Trophoblast cell (in vitro differentiated cells and primary cell): ENCODE data around the gene OPCML.

ENCODE experiments used
- DNase-seq, 2 donors: peaks; one replicate each; pipeline ENCODE4 v3.0.0-alpha.2; 2016
- H2AFZ ChIP-seq: 2 replicates; pipeline ENCODE4 v1.6.1; 2013; ENCODE audit warnings: low read length, moderate library complexity, mild to moderate bottlenecking; ENCODE audit not compliant: insufficient read depth, poor library complexity
- H2AK5ac ChIP-seq: 2 replicates; pipeline ENCODE4 v1.6.1; 2013; ENCODE audit warnings: mild to moderate bottlenecking, low read length
- H2BK120ac ChIP-seq: 2 replicates; pipeline ENCODE4 v1.6.1; 2013; ENCODE audit warnings: low read length, mild to moderate bottlenecking, moderate library complexity; ENCODE audit not compliant: insufficient read depth, poor library complexity
- H2BK12ac ChIP-seq: 2 replicates; pipeline ENCODE4 v1.6.1; 2013; ENCODE audit warnings: mild to moderate bottlenecking, low read length, moderate library complexity
- H2BK5ac ChIP-seq: 2 replicates; pipeline ENCODE4 v1.6.1; 2013; ENCODE audit warnings: low read length, low read depth, moderate library complexity, mild to moderate bottlenecking; ENCODE audit not compliant: poor library complexity
- H3K14ac ChIP-seq: 2 replicates; pipeline ENCODE4 v1.6.1; 2013; ENCODE audit warnings: mild to moderate bottlenecking, low read length
- H3K18ac ChIP-seq: 2 replicates; pipeline ENCODE4 v1.6.1; 2013; ENCODE audit warnings: mild to moderate bottlenecking, low read length
- H3K23ac ChIP-seq: 2 replicates; pipeline ENCODE4 v1.6.1; 2013; ENCODE audit warnings: low read length
- H3K27ac ChIP-seq: 2 replicates; pipeline ENCODE4 v1.5.1; 2013; ENCODE audit warnings: low read depth, mild to moderate bottlenecking, inconsistent platforms, low read length, moderate library complexity
- H3K27me3 ChIP-seq: 2 replicates; pipeline ENCODE4 v1.6.1; 2013; ENCODE audit warnings: inconsistent platforms, mild to moderate bottlenecking, low read length, moderate library complexity; ENCODE audit not compliant: insufficient read depth
- H3K36me3 ChIP-seq, 2 experiments: 1 replicate in 1 of 2; 2 replicates in 1 of 2; pipeline ENCODE4 v1.6.1; 2013; ENCODE audit warnings: low read length in 2 of 2, mild to moderate bottlenecking in 2 of 2, moderate library complexity in 1 of 2; ENCODE audit not compliant: insufficient read depth in 2 of 2, control insufficient read depth in 1 of 2
- H3K4ac ChIP-seq: 2 replicates; pipeline ENCODE4 v1.6.1; 2013; ENCODE audit warnings: low read depth, mild to moderate bottlenecking, low read length, moderate library complexity
- H3K4me1 ChIP-seq, 2 experiments: 1 replicate in 1 of 2; 2 replicates in 1 of 2; pipeline ENCODE4 v1.6.1; 2013; ENCODE audit warnings: low read length in 2 of 2, mild to moderate bottlenecking in 2 of 2, moderate library complexity in 1 of 2; ENCODE audit not compliant: insufficient read depth in 2 of 2, control insufficient read depth in 1 of 2
- H3K4me2 ChIP-seq: 2 replicates; pipeline ENCODE4 v1.6.1; 2013; ENCODE audit warnings: inconsistent platforms, mild to moderate bottlenecking, low read length, moderate library complexity
- H3K4me3 ChIP-seq: 2 replicates; pipeline ENCODE4 v1.5.1; 2013; ENCODE audit warnings: mild to moderate bottlenecking, low read depth, low read length, inconsistent platforms
- H3K79me1 ChIP-seq: one replicate; pipeline ENCODE4 v1.6.1; 2013; ENCODE audit warnings: low read length
- H3K79me2 ChIP-seq: 2 replicates; pipeline ENCODE4 v1.6.1; 2013; ENCODE audit warnings: low read length, mild to moderate bottlenecking; ENCODE audit not compliant: control insufficient read depth, insufficient read depth, poor library complexity
- H3K9ac ChIP-seq: 2 replicates; pipeline ENCODE4 v1.6.1; 2013; ENCODE audit warnings: mild to moderate bottlenecking, low read length
- H3K9me3 ChIP-seq: 2 replicates; pipeline ENCODE4 v1.6.1; 2013; ENCODE audit warnings: low read depth, mild to moderate bottlenecking, control low read depth, inconsistent platforms, low read length; ENCODE audit not compliant: insufficient read depth
- H4K12ac ChIP-seq: 2 replicates; pipeline ENCODE4 v1.6.1; 2013; ENCODE audit warnings: low read depth, mild to moderate bottlenecking, low read length, moderate library complexity
- H4K8ac ChIP-seq: 2 replicates; pipeline ENCODE4 v1.6.1; 2013; ENCODE audit warnings: low read depth, mild to moderate bottlenecking, low read length, moderate library complexity
- H4K91ac ChIP-seq: one replicate; pipeline ENCODE4 v1.6.1; 2013; ENCODE audit warnings: low read depth, mild to moderate bottlenecking, low read length, moderate library complexity
- WGBS: extraction: QIAGEN DNeasy Blood & Tissue Kit; methylation state at CpG from one replicate; pipeline ENCODE4 v1.1.7; 2013; ENCODE audit warnings: missing lambda C conversion rate; ENCODE audit not compliant: insufficient read length, insufficient coverage; ENCODE audit errors: extremely low coverage; 5-methylcytosine and 5-hydroxymethylcytosine counted together

OPCML gene

GRCh38 chr11:133023232-133023631 lies 509.1 kb downstream of the OPCML start:
- Histone ChIP-seq H3K36me3 (no peaks in the 10 kb centered on the region), H3K9ac (no peak overlapping the region), H4K8ac (no peak overlapping the region), H3K4me3 (no peak overlapping the region), H2BK12ac (no peak overlapping the region), H2AK5ac (no peak overlapping the region), H3K79me2 (no peaks in the 10 kb centered on the region), H4K91ac (no peak overlapping the region), H3K9me3 (peaks cover 4% of the 10 kb centered on the region), H3K18ac (no peak overlapping the region), H3K27me3 (no peaks in the 10 kb centered on the region), H3K4me2 (no peak overlapping the region), H3K4ac (no peak overlapping the region), H3K14ac (no peak overlapping the region), H3K27ac (no peak overlapping the region), H2BK120ac (no peak overlapping the region), H3K23ac (no peak overlapping the region), H3K4me1 (peaks cover 0 to 7% of the 10 kb centered on the region in 2 experiments), H4K12ac (no peak overlapping the region), H3K79me1 (no peaks in the 10 kb centered on the region), H2AFZ (no peak overlapping the region), H2BK5ac (no peak overlapping the region)
- DNase-seq: no peak
- no CpG with 5 or more reads among the region's 9 CpGs for WGBS

GRCh38 chr11:133021553-133021952 lies 510.7 kb downstream of the OPCML start:
- DNase-seq: no peak

DNA sequence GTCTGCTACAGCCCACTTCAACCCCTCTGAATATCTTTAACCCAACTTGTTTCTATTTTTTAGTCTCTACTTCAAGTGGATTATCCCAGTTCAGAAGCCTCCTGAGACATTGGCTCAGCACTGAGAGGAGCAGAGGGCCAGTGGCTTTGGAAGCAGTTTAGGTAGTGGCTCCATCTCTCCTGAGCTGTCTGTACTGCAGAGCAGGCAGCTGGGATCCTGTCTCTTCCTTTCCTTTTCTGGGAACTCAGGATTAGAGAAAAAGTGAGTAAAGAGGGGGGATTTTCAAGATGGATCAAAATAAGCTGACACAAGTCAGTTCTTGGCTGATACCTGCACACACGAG lies 512.0 kb downstream of the OPCML start:
- H3K4ac ChIP-seq: no peak overlapping the region
- no peak overlapping the region for H3K18ac ChIP-seq
- no peak overlapping the region for H4K91ac ChIP-seq
- H3K23ac ChIP-seq: no peak overlapping the region
- peaks cover 0 to 7% of the 10 kb centered on the region in 2 experiments for H3K4me1 ChIP-seq
- H3K4me3 ChIP-seq: no peak overlapping the region
- no peak overlapping the region for H3K4me2 ChIP-seq
- no peak overlapping the region for H2BK12ac ChIP-seq
- H2BK120ac ChIP-seq: no peak overlapping the region
- no peaks in the 10 kb centered on the region for H3K79me2 ChIP-seq
- no peaks in the 10 kb centered on the region for H3K27me3 ChIP-seq
- no peaks in the 10 kb centered on the region for H3K36me3 ChIP-seq
- no peak overlapping the region for H4K8ac ChIP-seq
- no peak overlapping the region for H2BK5ac ChIP-seq
- H3K9ac ChIP-seq: no peak overlapping the region
- H4K12ac ChIP-seq: no peak overlapping the region
- no peak overlapping the region for H3K27ac ChIP-seq
- WGBS: no CpG with 5 or more reads among the region's 1 CpG
- H3K14ac ChIP-seq: no peak overlapping the region
- no peak for DNase-seq
- H2AK5ac ChIP-seq: no peak overlapping the region
- H3K9me3 ChIP-seq: no peaks in the 10 kb centered on the region
- H2AFZ ChIP-seq: no peak overlapping the region
- H3K79me1 ChIP-seq: no peaks in the 10 kb centered on the region

More at GRCh38 chr11:133021553-133021952, 510.7 kb downstream of the OPCML start:
- peaks cover 0 to 7% of the 10 kb centered on the region in 2 experiments for H3K4me1 ChIP-seq
- no peak overlapping the region for H2AK5ac ChIP-seq
- H3K4me2 ChIP-seq: no peak overlapping the region
- no peak overlapping the region for H3K4me3 ChIP-seq
- H3K36me3 ChIP-seq: no peaks in the 10 kb centered on the region
- H4K12ac ChIP-seq: no peak overlapping the region
- H4K8ac ChIP-seq: no peak overlapping the region
- H2BK5ac ChIP-seq: no peak overlapping the region
- no peak overlapping the region for H4K91ac ChIP-seq
- no peak overlapping the region for H3K18ac ChIP-seq
- H3K27ac ChIP-seq: no peak overlapping the region
- H3K27me3 ChIP-seq: no peaks in the 10 kb centered on the region
- H3K9me3 ChIP-seq: no peaks in the 10 kb centered on the region
- no peak overlapping the region for H3K14ac ChIP-seq
- no peaks in the 10 kb centered on the region for H3K79me2 ChIP-seq
- H2BK120ac ChIP-seq: no peak overlapping the region
- no peaks in the 10 kb centered on the region for H3K79me1 ChIP-seq
- WGBS: no CpG with 5 or more reads among the region's 7 CpGs
- H3K23ac ChIP-seq: no peak overlapping the region
- H2AFZ ChIP-seq: no peak overlapping the region
- H2BK12ac ChIP-seq: no peak overlapping the region
- H3K9ac ChIP-seq: no peak overlapping the region
- no peak overlapping the region for H3K4ac ChIP-seq

DNA sequence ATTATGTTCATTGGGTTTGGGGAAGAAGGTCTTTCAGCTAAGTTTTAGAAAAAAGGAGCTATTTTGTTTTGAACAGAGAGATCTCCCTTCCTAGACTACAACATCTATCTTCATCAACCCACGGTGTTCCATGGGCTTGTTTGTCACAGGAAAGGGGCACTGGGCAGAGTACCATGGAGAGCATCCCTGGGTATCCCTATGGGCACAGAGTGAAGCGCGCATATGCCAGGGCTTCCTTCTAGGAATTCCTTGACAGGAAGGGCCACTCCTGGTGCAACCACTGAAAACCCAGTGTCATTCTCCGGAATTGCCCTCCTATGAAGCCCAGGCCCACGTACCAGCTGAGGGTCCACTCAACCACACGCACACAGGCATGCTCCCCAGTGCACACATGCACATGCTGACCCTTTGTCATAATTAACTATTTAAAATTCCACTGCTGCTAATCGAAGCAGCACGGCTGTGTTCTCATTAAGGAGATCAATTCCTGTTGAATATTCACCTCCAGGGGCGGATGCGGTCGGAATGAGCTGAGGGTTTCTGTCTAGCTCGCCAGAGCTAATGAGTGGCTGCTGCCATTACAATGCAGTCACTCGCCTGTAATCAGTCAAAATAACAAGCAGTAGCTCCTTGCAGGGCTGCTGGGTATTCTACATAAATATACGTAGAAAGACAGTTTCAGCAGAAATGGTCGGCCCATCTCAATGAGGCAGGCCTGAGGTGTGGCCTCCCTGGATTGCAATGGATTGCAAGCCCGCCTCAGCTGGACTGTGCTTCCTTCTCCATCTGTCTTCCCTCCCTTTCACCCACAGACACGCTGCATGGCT lies 512.5 kb downstream of the OPCML start:
- H3K36me3 ChIP-seq: no peaks in the 10 kb centered on the region
- no peak overlapping the region for H2AK5ac ChIP-seq
- H3K23ac ChIP-seq: no peak overlapping the region
- no peak overlapping the region for H3K14ac ChIP-seq
- no peaks in the 10 kb centered on the region for H3K79me2 ChIP-seq
- no peaks in the 10 kb centered on the region for H3K79me1 ChIP-seq
- no peak overlapping the region for H4K8ac ChIP-seq
- peaks cover 0 to 7% of the 10 kb centered on the region in 2 experiments for H3K4me1 ChIP-seq
- no peak overlapping the region for H3K4ac ChIP-seq
- no peak overlapping the region for H3K4me3 ChIP-seq
- no peak for DNase-seq
- no peak overlapping the region for H4K12ac ChIP-seq
- no CpG with 5 or more reads among the region's 17 CpGs for WGBS
- no peak overlapping the region for H3K4me2 ChIP-seq
- H3K9me3 ChIP-seq: no peaks in the 10 kb centered on the region
- no peak overlapping the region for H2BK120ac ChIP-seq
- no peak overlapping the region for H2BK5ac ChIP-seq
- H4K91ac ChIP-seq: no peak overlapping the region
- no peak overlapping the region for H3K9ac ChIP-seq
- no peak overlapping the region for H2AFZ ChIP-seq
- H2BK12ac ChIP-seq: no peak overlapping the region
- H3K27me3 ChIP-seq: no peaks in the 10 kb centered on the region
- H3K18ac ChIP-seq: no peak overlapping the region
- H3K27ac ChIP-seq: no peak overlapping the region
